WTC11 (cell line): ENCODE data around the gene CPPED1. TPM values are rescaled to one million over a fixed set of nuclear protein-coding genes. Genes with fewer than 3 reads are reported as not detected.

Source experiments
- ATF1 ChIP-seq: sonication (generic); formaldehyde crosslinking; IDR thresholded peaks from 2 replicates; pipeline ENCODE4 v1.8.1; 2023; ENCODE audit warnings: mild to moderate bottlenecking, moderate library complexity, missing genetic modification reagents
- CBFB ChIP-seq: sonication (generic); formaldehyde crosslinking; IDR thresholded peaks from 2 replicates; pipeline ENCODE4 v1.8.1; 2022; ENCODE audit warnings: mild to moderate bottlenecking, low read depth, missing genetic modification reagents
- EMX1 ChIP-seq: fragments of 250-450 bp; sonication (Bioruptor Pico); IDR thresholded peaks from 2 replicates; pipeline ENCODE4 v1.8.0; 2021; ENCODE audit warnings: mild to moderate bottlenecking
- ETV6 ChIP-seq: sonication (generic); formaldehyde crosslinking; IDR thresholded peaks from 2 replicates; pipeline ENCODE4 v1.8.1; 2022; ENCODE audit warnings: mild to moderate bottlenecking, missing genetic modification reagents
- FOXK1 ChIP-seq: sonication (generic); formaldehyde crosslinking; IDR thresholded peaks from 2 replicates; pipeline ENCODE4 v1.8.0; 2022; ENCODE audit warnings: mild to moderate bottlenecking, moderate library complexity, missing genetic modification reagents
- GABPB1 ChIP-seq: sonication (generic); formaldehyde crosslinking; IDR thresholded peaks from 2 replicates; pipeline ENCODE4 v1.8.1; 2023; ENCODE audit warnings: mild to moderate bottlenecking, missing genetic modification reagents
- GTF2I ChIP-seq: fragments of 250-450 bp; sonication (Bioruptor Pico); conservative IDR thresholded peaks from 2 replicates; pipeline ENCODE4 v1.4.0; 2021; ENCODE audit warnings: mild to moderate bottlenecking
- KAT7 ChIP-seq: sonication (generic); formaldehyde crosslinking; IDR thresholded peaks from 2 replicates; pipeline ENCODE4 v1.8.1; 2023; ENCODE audit warnings: missing genetic modification reagents, mild to moderate bottlenecking, borderline replicate concordance
- NR1H2 ChIP-seq: sonication (generic); formaldehyde crosslinking; IDR thresholded peaks from 2 replicates; pipeline ENCODE4 v1.9.0; 2021; ENCODE audit warnings: mild to moderate bottlenecking, moderate library complexity, missing genetic modification reagents
- NR3C1 ChIP-seq: sonication (generic); formaldehyde crosslinking; conservative IDR thresholded peaks from 2 replicates; pipeline ENCODE4 v1.8.1; 2023; ENCODE audit warnings: low read depth, mild to moderate bottlenecking, missing genetic modification reagents
- SP1 ChIP-seq: sonication (generic); formaldehyde crosslinking; conservative IDR thresholded peaks from 2 replicates; pipeline ENCODE4 v1.8.1; 2022; ENCODE audit warnings: missing genetic modification reagents
- TEAD1 ChIP-seq: sonication (generic); formaldehyde crosslinking; IDR thresholded peaks from 2 replicates; pipeline ENCODE4 v1.8.0; 2022; ENCODE audit warnings: mild to moderate bottlenecking, missing genetic modification reagents
- ZNF138 ChIP-seq: sonication (generic); formaldehyde crosslinking; conservative IDR thresholded peaks from 2 replicates; pipeline ENCODE4 v1.8.1; 2022; ENCODE audit warnings: mild to moderate bottlenecking, moderate library complexity, missing genetic modification reagents
- ZNF232 ChIP-seq: sonication (generic); formaldehyde crosslinking; IDR thresholded peaks from 2 replicates; pipeline ENCODE4 v1.8.0; 2022; ENCODE audit warnings: mild to moderate bottlenecking, missing genetic modification reagents
- ZNF317 ChIP-seq: sonication (generic); formaldehyde crosslinking; IDR thresholded peaks from 2 replicates; pipeline ENCODE4 v1.8.1; 2023; ENCODE audit warnings: low read depth, mild to moderate bottlenecking, moderate library complexity, missing genetic modification reagents, borderline replicate concordance
- ZNF416 ChIP-seq: fragments of 250-450 bp; sonication (Bioruptor Pico); IDR thresholded peaks from 2 replicates; pipeline ENCODE4 v1.9.0; 2021; ENCODE audit warnings: mild to moderate bottlenecking, inconsistent platforms
- total RNA-seq: library from RNA; stranded (reverse); gene quantifications from 3 replicates; pipeline ENCODE4 v1.2.3, GENCODE V29; 2021
- TF ChIP-seq, protein P1 (sequence below): sonication (generic); formaldehyde crosslinking; conservative IDR thresholded peaks from 2 replicates; pipeline ENCODE4 v1.8.1; 2023; ENCODE audit warnings: mild to moderate bottlenecking, low read depth, missing genetic modification reagents, moderate library complexity
- TF ChIP-seq, protein P2 (sequence below): sonication (generic); formaldehyde crosslinking; IDR thresholded peaks from 2 replicates; pipeline ENCODE4 v1.8.1; 2023; ENCODE audit warnings: mild to moderate bottlenecking, missing genetic modification reagents, moderate library complexity
- TF ChIP-seq, protein P3 (sequence below): sonication (generic); formaldehyde crosslinking; conservative IDR thresholded peaks from 2 replicates; pipeline ENCODE4 v1.8.1; 2022; ENCODE audit warnings: mild to moderate bottlenecking, missing genetic modification reagents
- TF ChIP-seq, protein P4 (sequence below): sonication (generic); formaldehyde crosslinking; IDR thresholded peaks from 2 replicates; pipeline ENCODE4 v1.8.1; 2022; ENCODE audit warnings: low read depth, mild to moderate bottlenecking, moderate library complexity, missing genetic modification reagents, borderline replicate concordance
- TF ChIP-seq, protein P5 (sequence below): sonication (generic); formaldehyde crosslinking; IDR thresholded peaks from 2 replicates; pipeline ENCODE4 v1.8.1; 2022; ENCODE audit warnings: low read depth, missing genetic modification reagents, borderline replicate concordance
- TF ChIP-seq, protein P6 (sequence below): fragments of 250-450 bp; sonication (Bioruptor Pico); IDR thresholded peaks from 2 replicates; pipeline ENCODE4 v2.1.2; 2022; ENCODE audit warnings: mild to moderate bottlenecking, moderate library complexity
- TF ChIP-seq, protein P7 (sequence below): fragments of 250-450 bp; sonication (Bioruptor Pico); IDR thresholded peaks from 2 replicates; pipeline ENCODE4 v1.8.0; 2021; ENCODE audit warnings: mild to moderate bottlenecking
- TF ChIP-seq, protein P8 (sequence below): sonication (generic); formaldehyde crosslinking; IDR thresholded peaks from 2 replicates; pipeline ENCODE4 v1.8.0; 2022; ENCODE audit warnings: missing genetic modification reagents
- TF ChIP-seq, protein P9 (sequence below): sonication (generic); formaldehyde crosslinking; IDR thresholded peaks from 2 replicates; pipeline ENCODE4 v1.8.1; 2023; ENCODE audit warnings: mild to moderate bottlenecking, moderate library complexity, missing genetic modification reagents

CPPED1 gene
- total RNA-seq, 1 experiment from 2014 or later: 8.8 TPM

DNA sequence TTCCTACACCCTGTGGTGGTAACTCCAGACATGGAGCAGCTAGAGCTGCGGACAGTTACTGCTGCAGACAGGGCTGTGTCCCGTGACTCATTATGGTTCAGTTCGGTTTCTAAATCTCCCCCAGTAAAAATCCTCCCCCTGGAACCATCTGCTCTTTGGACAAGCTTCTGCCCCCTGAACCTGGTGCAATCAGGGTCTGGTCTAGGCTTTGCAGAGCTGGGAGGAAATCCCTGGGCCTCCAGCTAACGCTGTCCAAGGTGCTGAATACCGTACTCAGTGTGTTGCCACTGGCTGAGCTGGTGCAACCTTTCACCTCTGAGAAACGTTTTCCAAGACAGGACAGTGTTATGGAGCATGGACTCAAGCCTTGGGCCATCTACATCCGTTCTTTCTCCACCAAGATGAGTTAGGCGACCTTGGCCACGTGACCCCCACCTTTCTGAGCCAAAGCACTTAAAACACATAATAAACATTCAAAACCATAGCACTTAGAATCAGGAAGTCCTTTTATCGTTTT lies 142.0 kb downstream of the CPPED1 start (continued):
- TF ChIP-seq, protein P1, sequence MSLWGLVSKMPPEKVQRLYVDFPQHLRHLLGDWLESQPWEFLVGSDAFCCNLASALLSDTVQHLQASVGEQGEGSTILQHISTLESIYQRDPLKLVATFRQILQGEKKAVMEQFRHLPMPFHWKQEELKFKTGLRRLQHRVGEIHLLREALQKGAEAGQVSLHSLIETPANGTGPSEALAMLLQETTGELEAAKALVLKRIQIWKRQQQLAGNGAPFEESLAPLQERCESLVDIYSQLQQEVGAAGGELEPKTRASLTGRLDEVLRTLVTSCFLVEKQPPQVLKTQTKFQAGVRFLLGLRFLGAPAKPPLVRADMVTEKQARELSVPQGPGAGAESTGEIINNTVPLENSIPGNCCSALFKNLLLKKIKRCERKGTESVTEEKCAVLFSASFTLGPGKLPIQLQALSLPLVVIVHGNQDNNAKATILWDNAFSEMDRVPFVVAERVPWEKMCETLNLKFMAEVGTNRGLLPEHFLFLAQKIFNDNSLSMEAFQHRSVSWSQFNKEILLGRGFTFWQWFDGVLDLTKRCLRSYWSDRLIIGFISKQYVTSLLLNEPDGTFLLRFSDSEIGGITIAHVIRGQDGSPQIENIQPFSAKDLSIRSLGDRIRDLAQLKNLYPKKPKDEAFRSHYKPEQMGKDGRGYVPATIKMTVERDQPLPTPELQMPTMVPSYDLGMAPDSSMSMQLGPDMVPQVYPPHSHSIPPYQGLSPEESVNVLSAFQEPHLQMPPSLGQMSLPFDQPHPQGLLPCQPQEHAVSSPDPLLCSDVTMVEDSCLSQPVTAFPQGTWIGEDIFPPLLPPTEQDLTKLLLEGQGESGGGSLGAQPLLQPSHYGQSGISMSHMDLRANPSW (CRISPR knock-in tag): no peak
- no peak for TF ChIP-seq KAT7
- TF ChIP-seq SP1 (CRISPR knock-in tag): no peak
- TF ChIP-seq, protein P2, sequence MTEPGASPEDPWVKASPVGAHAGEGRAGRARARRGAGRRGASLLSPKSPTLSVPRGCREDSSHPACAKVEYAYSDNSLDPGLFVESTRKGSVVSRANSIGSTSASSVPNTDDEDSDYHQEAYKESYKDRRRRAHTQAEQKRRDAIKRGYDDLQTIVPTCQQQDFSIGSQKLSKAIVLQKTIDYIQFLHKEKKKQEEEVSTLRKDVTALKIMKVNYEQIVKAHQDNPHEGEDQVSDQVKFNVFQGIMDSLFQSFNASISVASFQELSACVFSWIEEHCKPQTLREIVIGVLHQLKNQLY (CRISPR knock-in tag): no peak
- no peak for TF ChIP-seq ZNF416 (CRISPR knock-in tag)
- TF ChIP-seq GTF2I (CRISPR knock-in tag): no peak
- TF ChIP-seq GABPB1 (CRISPR knock-in tag): peak; percentile 86
- TF ChIP-seq, protein P3, sequence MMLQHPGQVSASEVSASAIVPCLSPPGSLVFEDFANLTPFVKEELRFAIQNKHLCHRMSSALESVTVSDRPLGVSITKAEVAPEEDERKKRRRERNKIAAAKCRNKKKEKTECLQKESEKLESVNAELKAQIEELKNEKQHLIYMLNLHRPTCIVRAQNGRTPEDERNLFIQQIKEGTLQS: no peak
- TF ChIP-seq, protein P4, sequence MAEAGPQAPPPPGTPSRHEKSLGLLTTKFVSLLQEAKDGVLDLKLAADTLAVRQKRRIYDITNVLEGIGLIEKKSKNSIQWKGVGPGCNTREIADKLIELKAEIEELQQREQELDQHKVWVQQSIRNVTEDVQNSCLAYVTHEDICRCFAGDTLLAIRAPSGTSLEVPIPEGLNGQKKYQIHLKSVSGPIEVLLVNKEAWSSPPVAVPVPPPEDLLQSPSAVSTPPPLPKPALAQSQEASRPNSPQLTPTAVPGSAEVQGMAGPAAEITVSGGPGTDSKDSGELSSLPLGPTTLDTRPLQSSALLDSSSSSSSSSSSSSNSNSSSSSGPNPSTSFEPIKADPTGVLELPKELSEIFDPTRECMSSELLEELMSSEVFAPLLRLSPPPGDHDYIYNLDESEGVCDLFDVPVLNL: no peak
- no peak for TF ChIP-seq EMX1 (CRISPR knock-in tag)
- TF ChIP-seq, protein P5, sequence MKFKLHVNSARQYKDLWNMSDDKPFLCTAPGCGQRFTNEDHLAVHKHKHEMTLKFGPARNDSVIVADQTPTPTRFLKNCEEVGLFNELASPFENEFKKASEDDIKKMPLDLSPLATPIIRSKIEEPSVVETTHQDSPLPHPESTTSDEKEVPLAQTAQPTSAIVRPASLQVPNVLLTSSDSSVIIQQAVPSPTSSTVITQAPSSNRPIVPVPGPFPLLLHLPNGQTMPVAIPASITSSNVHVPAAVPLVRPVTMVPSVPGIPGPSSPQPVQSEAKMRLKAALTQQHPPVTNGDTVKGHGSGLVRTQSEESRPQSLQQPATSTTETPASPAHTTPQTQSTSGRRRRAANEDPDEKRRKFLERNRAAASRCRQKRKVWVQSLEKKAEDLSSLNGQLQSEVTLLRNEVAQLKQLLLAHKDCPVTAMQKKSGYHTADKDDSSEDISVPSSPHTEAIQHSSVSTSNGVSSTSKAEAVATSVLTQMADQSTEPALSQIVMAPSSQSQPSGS: no peak
- TF ChIP-seq CBFB (CRISPR knock-in tag): no peak
- TF ChIP-seq ZNF317: no peak
- TF ChIP-seq, protein P6, sequence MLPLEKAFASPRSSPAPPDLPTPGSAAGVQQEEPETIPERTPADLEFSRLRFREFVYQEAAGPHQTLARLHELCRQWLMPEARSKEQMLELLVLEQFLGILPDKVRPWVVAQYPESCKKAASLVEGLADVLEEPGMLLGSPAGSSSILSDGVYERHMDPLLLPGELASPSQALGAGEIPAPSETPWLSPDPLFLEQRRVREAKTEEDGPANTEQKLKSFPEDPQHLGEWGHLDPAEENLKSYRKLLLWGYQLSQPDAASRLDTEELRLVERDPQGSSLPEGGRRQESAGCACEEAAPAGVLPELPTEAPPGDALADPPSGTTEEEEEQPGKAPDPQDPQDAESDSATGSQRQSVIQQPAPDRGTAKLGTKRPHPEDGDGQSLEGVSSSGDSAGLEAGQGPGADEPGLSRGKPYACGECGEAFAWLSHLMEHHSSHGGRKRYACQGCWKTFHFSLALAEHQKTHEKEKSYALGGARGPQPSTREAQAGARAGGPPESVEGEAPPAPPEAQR (CRISPR knock-in tag): no peak
- TF ChIP-seq ETV6 (CRISPR knock-in tag): peak; percentile 61; the same call in 1 of the 2 replicates
- TF ChIP-seq, protein P7, sequence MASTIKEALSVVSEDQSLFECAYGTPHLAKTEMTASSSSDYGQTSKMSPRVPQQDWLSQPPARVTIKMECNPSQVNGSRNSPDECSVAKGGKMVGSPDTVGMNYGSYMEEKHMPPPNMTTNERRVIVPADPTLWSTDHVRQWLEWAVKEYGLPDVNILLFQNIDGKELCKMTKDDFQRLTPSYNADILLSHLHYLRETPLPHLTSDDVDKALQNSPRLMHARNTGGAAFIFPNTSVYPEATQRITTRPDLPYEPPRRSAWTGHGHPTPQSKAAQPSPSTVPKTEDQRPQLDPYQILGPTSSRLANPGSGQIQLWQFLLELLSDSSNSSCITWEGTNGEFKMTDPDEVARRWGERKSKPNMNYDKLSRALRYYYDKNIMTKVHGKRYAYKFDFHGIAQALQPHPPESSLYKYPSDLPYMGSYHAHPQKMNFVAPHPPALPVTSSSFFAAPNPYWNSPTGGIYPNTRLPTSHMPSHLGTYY (CRISPR knock-in tag): no peak
- TF ChIP-seq FOXK1 (CRISPR knock-in tag): peak; percentile 81
- no peak for TF ChIP-seq ZNF138 (CRISPR knock-in tag)
- TF ChIP-seq, protein P8, sequence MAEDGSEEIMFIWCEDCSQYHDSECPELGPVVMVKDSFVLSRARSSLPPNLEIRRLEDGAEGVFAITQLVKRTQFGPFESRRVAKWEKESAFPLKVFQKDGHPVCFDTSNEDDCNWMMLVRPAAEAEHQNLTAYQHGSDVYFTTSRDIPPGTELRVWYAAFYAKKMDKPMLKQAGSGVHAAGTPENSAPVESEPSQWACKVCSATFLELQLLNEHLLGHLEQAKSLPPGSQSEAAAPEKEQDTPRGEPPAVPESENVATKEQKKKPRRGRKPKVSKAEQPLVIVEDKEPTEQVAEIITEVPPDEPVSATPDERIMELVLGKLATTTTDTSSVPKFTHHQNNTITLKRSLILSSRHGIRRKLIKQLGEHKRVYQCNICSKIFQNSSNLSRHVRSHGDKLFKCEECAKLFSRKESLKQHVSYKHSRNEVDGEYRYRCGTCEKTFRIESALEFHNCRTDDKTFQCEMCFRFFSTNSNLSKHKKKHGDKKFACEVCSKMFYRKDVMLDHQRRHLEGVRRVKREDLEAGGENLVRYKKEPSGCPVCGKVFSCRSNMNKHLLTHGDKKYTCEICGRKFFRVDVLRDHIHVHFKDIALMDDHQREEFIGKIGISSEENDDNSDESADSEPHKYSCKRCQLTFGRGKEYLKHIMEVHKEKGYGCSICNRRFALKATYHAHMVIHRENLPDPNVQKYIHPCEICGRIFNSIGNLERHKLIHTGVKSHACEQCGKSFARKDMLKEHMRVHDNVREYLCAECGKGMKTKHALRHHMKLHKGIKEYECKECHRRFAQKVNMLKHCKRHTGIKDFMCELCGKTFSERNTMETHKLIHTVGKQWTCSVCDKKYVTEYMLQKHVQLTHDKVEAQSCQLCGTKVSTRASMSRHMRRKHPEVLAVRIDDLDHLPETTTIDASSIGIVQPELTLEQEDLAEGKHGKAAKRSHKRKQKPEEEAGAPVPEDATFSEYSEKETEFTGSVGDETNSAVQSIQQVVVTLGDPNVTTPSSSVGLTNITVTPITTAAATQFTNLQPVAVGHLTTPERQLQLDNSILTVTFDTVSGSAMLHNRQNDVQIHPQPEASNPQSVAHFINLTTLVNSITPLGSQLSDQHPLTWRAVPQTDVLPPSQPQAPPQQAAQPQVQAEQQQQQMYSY (CRISPR knock-in tag): no peak
- TF ChIP-seq ATF1: 0 out of 2 replicates have a peak, but pooled peaks have one; percentile 56
- TF ChIP-seq TEAD1: peak; percentile 88; the same call in 1 of the 2 replicates
- no peak for TF ChIP-seq NR1H2 (CRISPR knock-in tag)
- TF ChIP-seq, protein P9, sequence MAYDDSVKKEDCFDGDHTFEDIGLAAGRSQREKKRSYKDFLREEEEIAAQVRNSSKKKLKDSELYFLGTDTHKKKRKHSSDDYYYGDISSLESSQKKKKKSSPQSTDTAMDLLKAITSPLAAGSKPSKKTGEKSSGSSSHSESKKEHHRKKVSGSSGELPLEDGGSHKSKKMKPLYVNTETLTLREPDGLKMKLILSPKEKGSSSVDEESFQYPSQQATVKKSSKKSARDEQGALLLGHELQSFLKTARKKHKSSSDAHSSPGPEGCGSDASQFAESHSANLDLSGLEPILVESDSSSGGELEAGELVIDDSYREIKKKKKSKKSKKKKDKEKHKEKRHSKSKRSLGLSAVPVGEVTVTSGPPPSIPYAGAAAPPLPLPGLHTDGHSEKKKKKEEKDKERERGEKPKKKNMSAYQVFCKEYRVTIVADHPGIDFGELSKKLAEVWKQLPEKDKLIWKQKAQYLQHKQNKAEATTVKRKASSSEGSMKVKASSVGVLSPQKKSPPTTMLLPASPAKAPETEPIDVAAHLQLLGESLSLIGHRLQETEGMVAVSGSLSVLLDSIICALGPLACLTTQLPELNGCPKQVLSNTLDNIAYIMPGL (CRISPR knock-in tag): no peak
- TF ChIP-seq ZNF232 (CRISPR knock-in tag): peak; percentile 95
- TF ChIP-seq NR3C1 (CRISPR knock-in tag): no peak
